Smooth muscle cell of the brain vasculature (primary cell): ENCODE measurements around the gene ZFP1.
"Not testable (repeated sequence)": the region's sequence is repeated elsewhere in the genome, so short reads cannot be mapped to it uniquely, and the experiment has no call there.

Source experiments
- DNase-seq: peaks from one replicate; pipeline ENCODE4 v3.0.0-alpha.2; 2012; ENCODE audit warnings: low read depth, low spot score

Gene ZFP1

DNA sequence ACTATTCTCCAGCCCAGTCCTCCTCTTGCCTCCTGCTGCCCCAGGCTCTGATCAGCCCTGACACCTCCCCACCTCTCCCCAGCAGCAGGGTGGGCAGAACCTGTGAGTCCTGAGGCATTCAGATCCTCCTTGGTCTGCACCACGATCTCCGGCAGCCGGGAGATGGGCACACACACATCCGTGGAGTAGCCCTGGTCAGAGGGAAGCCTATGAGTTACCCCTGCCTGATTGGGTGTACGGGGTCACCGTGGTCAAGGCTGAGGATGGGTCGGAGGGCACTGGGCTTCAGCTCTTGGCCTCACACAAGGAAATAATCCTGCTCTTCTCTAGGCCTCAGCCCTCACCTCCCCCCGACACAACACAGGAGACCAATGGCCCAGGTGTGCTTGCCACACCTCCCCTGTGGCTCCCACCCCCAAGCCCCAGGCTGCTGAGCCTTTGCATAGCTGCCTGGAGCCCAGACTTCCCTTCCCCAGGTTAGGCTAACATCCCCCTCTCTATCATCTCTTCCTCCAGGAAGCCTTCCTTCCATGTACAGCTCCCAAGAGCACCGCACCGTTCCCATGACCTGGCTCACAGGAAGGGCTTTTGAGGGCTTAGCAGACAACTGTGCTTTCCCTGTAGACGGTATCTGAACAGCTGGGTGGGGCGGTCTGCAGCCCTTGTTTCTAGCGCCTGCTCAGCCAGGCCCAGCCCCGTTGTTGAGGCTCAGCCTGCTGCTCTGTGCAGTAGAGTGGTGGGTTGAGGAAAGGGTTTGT, 35.4 kb upstream of the ZFP1 start:
- no peak for DNase-seq

DNA sequence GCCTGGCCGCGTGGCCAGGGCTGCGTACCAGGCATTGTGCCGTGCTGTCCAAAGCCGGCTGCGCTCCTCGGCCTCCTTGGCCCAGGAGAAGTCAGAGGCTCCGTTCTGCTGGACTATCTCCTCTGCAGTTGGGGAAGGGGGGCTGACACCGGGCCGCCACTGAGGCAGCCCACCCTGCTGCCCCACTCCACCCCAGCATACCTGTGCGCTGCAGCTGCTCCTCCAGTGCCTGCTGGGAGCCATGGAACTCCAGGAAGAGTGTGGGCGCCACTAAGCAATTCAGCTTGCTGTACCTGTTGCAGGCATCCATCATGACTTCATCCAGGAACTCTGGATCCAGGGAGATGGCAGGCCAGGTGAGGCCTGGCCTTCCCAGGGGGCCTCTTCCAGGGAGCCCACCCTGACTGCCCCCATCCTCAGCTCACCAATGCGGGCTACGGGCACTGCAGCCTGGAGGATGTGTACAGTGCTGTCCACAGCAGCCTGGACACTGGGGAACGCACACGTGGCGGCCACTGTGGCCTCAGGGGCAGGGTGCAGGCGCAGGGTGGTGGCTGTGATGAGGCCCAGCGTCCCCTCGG, 34.7 kb upstream of the ZFP1 start:
- no peak for DNase-seq

DNA sequence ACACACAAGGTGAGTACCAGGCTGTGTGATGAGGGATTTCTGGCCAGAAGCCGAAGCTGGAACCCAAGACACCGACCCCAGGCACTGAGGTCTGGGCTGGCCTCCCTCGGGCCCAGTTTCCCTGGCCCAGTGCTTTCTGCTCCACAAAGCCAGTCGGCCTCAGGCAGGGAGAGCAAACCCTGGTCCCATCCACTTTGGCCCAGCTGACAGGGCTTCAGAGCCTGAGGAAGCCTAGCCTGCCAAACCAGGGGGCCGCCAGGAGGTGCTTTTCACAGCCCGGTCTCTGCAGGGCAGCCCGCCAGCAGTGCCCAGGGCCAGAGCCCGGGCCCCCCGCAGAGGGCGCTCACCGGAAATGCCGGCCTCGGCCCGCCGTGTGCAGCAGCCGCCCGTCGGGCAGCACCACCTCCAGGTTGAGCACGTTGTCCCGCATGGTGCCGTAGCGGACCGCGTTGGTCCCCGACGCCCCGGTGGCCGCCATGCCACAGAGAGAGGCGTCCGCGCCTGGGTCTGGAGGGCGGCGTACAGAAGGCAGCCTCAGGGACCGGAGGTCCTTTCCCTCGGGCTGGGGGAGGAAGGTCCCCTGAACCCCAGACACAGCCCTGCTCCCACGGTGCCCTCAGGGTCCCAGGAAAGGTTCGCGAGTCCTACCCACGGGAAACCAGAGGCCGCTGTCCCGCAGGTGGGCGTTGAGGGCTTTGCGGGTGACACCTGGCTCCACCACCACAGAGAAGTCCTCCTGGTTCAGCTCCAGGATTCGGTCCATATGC, 34.0 kb upstream of the ZFP1 start:
- no peak for DNase-seq

DNA sequence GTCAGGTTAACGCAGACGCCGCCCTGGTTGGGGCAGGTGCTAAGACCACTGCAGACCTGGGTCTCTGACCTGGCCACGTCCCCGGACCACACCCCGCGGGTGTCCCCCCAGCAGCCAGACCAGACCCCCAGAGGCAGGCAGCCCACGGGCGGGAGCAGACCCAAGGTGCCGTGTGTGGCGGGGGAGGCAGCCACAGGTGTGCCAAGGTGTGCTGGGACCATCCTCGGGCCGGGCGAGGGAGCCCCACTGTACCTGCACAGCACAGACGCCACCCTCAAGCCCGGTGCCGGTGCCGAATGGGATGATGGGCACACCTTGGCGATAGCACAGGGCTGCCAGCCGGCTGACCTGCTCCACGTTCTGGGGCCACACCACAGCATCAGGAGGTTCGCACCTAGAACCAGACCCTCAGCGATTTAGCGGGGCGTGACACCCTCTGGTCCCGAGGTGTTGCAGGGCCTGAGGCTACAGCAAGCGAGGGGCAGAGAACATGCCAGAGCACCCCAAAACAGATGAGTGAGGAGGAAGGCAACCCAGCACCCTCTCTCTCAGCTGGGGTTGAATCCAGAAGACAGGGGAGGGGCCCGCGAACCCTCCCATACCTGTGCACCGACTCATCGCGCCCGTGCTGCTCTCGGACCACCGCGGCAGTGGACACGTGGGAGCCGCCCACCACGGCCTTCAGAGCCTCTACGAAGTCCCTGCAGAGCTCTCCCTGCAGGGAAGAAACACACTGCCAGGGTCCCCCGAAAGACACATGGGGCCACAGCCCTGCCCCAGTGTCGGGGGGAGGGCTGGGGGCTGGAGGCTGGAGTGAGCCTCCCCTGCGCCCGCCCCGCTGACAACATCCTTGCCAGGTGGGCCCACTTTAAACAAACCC, 33.1 kb upstream of the ZFP1 start:
- DNase-seq: no peak

DNA sequence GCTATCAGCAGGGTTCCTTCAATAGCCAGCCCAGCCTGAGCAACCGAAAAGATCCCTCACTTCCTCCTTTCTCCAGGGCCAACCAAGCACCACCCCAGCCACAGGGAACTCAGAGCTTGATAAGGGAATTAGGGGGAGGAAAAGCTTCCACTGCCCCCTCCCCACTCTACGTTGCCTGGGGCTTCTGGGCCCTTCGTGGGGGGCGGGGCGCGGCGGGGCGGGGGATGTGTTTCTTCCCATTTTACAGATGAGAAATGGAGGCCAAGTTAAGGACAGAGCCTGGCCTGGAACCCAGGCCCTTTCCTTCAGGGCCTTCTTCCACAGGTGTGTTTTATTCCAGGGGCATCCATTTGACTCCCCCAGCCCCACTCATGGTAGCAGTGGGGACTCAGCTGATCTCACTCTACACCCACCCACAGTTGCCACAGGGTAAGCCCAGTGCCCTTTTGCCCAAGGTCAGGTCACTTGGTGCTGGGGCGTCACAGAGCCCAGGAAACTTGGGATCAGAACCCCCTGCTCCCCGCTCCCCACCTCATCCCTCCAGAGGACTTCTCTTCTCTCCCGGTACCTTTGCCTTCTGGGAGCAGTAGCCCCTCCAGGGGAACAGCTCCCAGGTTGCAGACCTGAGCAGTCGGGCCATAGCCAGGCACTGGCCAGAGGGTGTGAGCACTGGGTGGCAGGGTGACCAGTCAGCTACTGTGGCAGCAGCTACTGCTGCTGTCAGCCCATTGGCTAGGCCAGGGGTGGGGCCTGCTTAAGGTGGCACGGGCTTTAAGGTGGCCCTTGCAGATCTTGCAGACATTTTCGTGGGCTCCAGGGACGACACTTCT, 32.0 kb upstream of the ZFP1 start, which contains the start of gene LDHD:
TSS of gene LDHD (minus strand) at position 700 of the 830 bp plus-strand sequence. CDS start at position 640, 60 bp downstream.
- no peak for DNase-seq

DNA sequence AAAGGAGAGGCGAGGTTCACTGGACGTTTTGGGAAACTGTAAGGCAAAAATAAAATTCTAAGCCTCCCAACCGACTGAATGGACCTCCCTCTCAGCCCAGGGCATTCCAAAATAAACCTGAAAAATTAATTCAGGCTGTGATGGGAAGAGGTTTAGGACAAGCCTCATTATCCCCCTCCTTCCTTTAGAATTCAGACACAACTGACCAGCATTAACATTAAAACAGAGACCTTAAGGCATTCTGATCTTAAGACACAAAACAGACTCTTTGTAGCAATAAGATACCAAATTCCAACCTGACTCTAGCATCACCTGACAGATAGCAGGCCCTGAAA, 31.4 kb upstream of the ZFP1 start:
- DNase-seq: no peak

DNA sequence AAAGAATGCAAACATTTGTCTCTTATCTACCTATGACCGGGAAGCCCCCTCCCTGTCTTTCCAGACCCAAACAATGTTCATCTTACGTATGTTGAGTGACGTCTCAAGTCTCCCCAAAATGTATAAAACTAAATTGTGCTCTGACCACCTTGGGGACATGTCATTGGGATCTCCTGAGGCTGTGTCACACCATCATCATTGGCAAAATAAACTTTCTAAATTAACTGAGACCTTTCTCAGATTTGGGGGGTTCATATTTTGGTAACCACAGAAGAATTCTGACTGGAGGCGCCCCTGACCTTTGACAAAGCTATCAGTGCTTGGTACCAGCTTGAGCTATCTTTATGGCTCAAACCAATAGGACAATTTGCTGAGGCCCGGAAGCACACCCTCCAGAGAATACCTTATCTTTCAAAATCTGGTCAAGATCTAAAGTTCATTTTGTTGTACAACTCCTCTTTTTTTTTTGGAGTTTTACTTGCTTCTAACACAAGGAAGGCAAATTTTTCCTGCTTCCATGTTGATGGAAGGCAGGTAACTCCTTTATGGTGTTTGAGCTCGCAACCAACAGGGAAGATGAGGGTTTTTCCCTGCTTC, 29.3 kb upstream of the ZFP1 start:
- DNase-seq: no peak

DNA sequence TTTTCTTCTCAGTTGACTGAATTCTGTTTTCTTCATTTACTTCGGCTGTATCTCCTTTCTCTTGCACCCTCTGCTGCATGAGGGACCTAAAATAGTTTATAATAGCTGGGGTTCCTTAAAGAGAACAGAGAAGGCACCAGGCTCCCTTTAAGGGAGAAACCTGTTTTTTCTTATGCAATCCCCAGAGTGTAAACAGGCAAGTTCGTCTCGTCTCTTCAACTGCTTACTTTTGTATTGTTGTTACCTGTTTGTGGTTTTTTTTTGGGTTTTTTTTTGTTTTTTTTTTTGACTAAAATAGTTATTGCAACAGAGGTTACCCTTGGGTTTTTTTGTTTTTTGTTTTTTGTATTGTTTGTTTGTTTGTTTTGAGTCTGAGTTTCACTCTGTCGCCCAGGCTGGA, 28.1 kb upstream of the ZFP1 start:
- no peak for DNase-seq

DNA sequence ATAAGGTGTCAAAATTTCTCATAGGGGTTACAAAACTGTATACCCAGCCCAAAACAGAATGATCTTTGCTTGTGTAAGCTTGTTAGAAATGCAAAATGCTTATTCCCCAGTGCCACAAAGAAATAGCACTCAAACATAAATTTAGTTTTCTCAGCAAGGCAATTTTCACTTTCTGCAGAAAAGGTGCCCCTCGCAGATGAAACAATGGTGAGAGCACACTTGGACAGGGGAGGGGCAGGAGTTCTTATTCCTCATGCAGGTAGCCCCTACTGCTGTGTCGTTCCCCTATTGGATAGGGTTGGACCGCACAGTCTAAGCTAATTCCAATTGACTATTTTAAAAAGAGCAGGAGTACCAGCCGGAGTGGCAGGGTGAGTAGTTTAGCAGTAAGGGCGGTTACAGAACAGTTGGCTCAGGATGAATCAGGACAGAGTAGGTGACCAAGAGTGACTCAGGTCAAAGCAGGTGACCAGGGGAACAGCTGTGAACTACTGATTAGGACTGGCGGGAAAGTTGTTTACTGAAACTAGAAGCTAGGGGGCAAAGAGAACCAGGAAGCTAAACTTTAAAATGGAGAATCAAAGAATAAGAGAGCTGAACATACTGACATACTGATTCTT, 26.3 kb upstream of the ZFP1 start:
- DNase-seq: no peak

DNA sequence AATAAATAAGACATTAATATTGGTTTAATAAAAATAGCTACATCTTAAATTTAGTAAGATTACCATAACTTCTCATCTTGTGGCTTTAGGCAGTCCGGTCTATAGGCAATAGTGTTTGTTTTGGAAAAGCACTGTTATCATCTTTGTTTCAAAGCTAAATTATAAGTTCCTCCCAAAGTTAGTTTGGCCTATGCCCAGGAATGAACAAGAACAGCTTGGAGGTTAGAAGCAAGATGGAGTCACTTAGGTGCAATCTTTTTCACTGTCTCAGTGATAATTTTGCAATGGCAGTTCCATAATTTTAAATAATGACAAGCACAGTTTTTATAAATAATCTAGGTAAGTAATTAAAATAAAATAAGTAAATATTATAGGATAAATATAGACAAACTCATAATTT, 25.7 kb upstream of the ZFP1 start:
- no peak for DNase-seq

DNA sequence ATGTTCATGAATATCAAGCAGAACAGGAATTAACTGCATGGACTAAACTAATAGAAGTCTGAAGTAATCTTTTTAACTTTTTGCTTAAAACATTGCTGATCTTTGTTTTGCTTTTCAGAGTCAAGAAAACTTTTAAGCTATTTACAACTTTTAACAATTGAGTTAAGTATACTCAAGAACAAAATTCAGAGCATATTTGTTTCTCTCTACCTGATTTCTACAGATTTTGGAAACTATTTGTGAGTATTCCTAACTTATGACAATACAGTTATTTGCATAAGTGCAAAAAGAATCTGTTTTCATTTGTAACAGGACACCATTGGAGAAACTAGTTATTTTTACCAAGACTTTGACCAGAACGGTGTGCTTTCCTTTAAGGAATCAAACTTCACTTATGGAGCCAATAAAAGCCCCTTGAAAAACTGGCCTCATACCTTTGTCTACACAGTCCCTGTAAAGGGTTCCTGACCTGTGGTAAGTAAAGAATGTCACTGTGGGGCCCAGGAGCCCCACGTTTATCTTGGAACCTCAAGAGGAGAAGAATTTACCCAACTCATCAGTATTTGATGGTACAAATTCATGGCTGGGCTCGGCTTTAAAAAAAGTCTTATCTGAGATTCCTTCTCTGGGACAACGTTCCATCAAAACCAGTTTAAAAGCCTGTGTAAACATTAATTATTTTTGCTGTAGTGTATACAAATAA, 20.5 kb upstream of the ZFP1 start:
- DNase-seq: no peak

DNA sequence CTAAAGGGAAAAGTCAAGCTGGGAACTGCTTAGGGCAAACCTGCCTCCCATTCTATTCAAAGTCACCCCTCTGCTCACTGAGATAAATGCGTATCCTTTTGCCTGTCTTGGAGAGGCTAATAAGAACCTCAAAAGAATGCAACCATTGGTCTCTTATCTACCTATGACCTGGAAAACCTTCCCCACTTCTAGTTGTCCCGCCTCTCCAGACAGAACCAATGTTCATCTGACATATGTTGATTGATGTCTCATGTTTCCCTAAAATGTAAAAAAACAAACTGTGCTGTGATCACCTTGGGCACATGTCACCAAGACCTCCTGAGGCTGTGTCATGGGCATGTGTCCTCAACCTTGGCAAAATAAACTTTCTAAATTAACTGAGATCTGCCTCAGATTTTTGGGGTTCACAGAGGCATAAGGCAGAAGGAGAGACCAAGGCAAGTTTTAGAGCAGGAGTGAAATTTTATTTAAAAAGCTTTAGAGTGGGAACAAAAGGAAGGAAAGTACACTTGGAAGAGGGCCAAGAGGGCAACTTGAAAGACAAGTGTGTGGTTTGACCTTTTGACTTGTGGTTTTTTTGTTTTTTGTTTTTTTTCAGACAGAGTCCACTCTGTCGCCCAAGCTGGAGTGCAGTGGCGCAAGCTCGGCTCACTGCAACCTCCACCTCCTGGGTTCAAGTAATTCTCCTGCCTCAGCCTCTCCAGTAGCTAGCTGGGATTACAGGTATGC, 18.7 kb upstream of the ZFP1 start:
- DNase-seq: not testable (repeated sequence)

DNA sequence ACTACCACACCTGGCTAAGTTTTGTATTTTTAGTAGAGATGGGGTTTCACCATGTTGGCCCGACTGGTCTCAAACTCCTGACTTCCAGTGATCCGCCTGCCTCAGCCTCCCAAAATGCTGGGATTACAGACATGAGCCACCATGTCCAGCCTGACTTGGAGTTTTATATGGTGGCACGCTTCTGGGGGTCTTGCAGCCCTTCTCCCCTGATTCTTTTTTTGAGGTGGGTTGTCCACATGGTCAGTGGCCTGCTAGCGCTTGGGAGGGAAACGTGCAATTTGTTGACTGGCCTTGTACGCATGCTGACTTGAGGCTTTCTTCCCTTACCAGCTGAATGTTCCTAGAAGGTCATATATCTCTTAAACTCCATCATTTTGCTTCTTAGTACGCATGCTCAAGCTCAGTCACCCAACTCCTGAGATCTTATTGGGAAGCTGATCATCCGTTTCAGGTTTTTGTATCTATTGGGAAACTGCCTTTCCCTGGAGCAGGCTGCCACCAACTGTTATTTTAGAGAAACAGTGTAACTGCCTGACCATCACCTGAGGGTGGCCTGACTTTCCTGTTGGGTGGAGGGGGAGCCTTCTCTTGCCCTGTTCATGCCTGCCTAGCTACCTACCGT, 18.1 kb upstream of the ZFP1 start:
- no peak for DNase-seq

DNA sequence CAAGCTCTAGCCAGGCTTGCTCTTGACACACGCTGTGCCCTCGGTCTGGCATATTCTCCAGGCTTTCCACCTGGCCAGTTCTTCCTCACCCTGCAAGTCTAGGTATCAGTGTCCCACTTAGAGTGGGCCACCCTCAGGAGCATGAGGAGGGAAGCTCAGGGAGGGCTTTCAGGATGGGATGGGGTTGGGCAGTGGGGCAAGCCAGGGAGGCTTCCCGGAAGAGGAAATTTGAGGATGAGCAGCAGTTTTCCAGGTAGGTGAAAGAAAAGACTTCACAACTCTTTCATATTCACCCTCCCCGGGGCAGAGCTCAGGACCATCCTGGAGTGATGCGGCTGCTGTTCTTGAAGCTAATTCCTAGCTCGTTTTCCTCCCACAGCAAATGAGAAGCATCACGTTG, 17.2 kb upstream of the ZFP1 start:
- DNase-seq: no peak

DNA sequence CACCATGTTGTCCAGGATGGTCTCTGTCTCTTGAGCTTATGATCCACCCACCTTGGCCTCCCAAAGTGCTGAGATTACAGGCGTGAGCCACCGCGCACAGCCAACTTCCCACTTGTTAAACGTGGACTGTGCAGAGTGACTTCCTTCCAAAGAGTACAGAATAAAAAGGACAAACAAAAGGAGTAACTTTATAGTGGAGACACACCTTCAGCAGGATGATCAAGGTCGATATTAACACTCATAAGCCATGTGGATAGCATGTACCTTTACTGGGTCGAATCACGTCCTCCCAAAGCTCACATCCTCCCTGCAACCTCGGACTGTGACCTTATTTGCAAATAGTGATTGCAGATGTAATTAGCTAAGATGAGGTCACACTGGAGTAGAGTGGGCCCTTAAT, 10.1 kb upstream of the ZFP1 start:
- no peak for DNase-seq

DNA sequence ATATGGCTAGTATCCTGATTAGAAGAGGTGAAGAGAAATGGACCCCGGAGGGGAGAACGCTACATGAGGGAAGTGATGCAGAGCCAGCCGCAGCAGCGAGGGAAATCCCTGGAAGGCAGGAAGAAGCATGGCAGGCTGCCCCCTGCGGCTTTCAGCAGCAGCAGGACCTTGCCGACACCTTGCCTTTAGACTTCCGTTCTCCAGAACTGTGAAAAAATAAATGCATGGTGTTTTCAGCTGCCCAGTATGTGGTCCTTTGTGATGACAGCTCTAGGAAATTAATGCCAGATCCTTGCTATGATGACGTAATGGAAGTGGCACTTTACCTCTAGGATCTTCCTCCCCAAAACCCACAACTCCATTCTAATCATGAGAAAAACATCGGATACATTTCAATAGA, 9.7 kb upstream of the ZFP1 start:
- DNase-seq: no peak

DNA sequence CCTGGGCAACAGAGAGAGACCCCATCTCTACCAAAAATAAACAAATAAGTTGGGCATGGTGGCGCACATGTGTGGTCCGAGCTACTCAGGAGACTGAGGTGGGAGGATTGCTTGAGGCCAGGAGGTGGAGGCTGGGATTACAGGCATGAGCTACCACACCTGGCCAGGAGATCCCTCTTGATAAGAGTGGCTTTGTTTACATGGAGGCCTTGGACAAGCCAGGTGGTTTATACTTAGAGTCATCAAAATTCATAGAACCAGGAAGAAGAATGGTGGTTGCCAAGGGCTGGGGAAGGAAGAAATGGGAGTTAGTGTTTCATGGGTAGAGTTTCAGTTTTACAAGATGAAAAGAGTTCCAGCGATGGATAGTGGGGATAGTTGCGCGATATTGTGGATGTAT, 8.8 kb upstream of the ZFP1 start:
- DNase-seq: no peak

DNA sequence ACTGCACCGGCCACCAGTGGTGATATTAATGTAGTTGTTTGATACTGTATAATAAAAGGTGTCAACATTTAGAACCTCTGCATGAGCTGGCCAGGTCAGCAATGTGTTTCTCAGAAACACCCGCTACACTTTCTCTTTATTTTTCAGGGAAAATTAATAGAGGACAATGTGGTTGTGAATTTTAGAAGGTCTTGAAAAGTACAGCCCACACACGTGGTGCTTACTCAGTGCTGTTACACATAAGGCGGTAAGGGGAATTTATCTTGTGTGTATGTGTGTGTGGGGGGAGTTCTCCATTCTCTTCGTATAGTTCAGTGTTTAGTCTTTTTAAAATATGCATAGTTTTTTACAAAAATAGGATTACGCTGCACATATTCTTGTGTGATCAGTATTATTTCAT, 4.4 kb upstream of the ZFP1 start:
- no peak for DNase-seq

DNA sequence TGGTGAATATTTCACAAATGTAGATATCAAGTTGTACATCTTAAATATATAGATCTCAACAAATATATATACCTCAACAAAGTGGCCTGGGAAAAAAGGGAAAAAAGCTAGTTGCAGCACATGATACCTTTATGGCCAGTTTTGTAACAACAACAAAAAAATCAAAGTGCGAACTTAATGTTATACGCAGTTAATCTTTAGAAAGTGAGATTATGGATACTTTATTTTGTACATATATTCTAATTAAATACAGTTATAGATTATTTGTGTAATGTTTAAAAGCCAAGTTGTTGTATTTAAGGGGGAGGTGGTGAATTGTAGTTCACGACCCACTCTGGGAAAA, 385 bp upstream of the ZFP1 start:
- DNase-seq: no peak
